Measurements from ENCODE around the gene POU4F3. TPM values are rescaled to one million over a fixed set of nuclear protein-coding genes. Genes with fewer than 3 reads are reported as not detected.
A peak's percentile ranks its signal among the peaks of the same experiment; 100 is the strongest.
"Not testable (repeated sequence)": the region's sequence is repeated elsewhere in the genome, so short reads cannot be mapped to it uniquely, and the experiment has no call there.

The POU4F3 gene, protein sequence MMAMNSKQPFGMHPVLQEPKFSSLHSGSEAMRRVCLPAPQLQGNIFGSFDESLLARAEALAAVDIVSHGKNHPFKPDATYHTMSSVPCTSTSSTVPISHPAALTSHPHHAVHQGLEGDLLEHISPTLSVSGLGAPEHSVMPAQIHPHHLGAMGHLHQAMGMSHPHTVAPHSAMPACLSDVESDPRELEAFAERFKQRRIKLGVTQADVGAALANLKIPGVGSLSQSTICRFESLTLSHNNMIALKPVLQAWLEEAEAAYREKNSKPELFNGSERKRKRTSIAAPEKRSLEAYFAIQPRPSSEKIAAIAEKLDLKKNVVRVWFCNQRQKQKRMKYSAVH
- not detected for total RNA-seq

DNA sequence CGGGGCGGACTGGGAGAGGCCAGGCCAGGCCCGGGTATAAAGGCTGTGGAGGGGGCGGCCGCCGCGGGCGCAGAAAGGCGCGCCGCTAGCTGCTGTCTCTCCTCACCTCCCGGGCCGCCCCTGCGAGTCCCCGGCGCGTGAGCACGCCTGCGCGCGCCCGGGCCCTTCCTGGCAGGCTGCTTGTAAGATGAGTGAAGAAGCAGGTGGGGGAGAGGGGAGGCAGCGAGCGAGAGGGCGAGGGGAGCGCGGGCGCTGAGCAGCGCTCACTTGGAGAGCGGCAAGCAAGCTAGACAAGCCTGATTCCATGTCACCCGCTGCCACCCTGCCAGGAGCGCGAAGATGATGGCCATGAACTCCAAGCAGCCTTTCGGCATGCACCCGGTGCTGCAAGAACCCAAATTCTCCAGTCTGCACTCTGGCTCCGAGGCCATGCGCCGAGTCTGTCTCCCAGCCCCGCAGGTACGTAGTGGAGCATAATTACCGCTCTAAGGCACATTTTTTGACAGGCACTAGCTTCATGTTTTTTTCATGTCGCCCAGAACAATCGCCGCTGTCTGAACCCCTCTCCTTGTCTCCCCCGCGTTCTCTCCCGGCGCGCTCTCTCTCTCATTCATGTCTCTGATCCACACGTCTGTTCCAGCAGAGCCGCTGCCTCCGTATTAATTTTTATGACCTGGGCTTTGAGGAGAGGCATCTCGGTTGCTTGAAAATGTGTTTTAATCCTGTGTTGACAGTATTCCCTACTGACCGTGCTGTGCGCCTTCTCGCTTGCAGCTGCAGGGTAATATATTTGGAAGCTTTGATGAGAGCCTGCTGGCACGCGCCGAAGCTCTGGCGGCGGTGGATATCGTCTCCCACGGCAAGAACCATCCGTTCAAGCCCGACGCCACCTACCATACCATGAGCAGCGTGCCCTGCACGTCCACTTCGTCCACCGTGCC, at the start of gene POU4F3:
POU4F3 (plus strand) TSS at position 66 of the 941 bp plus-strand sequence; CDS start at position 340, 274 bp downstream.
- Mint-ChIP-seq H3K36me3 (ENCODE audit: low read depth) (no peaks in the 10 kb centered on the region), H3K4me1 (peaks cover 2% of the 10 kb centered on the region), H3K9me3 (ENCODE audit: low read depth) (no peaks in the 10 kb centered on the region), H3K4me3 (no peak within 1 kb of the TSS), H3K27me3 (peaks cover 83% of the 10 kb centered on the region), H3K27ac (no peak within 1 kb of the TSS)
- intact Hi-C loops (cut with DNase I, micrococcal nuclease), result no loop called here
- POLR2A ChIA-PET, result no interaction called here
- ATAC-seq (no peak), DNase-seq (no peak)
- CTCF ChIA-PET, result no interaction called here

DNA sequence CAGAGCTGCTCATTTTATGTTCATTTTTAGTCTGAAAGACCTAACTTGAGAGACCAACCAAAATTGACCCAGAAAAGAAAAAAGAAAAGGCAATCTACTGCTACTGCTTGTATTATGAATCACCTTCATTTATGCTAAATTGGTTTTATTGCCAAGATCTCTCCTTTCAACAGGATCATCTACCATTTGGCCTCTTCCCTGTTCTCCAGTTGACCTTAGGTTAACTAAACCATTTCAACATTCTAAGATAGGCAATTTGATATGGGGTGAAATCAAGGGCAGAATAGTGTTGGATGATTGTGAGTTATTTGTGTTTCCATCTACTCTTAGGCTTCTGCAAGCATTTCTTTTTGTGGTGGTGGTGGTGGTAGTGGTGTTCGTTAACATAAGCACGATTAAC, 48.3 kb upstream of the POU4F3 start:
- CTCF ChIA-PET, result interaction anchor here (0.7 to 1.2 kb wide), 5 partner anchors 8 to 161 kb away, joined by 3 to 5 read pairs (median 3); no protein-coding TSS in a partner anchor
- POLR2A ChIA-PET, result no interaction called here
- intact Hi-C loops (cut with DNase I, micrococcal nuclease), result no loop called here

DNA sequence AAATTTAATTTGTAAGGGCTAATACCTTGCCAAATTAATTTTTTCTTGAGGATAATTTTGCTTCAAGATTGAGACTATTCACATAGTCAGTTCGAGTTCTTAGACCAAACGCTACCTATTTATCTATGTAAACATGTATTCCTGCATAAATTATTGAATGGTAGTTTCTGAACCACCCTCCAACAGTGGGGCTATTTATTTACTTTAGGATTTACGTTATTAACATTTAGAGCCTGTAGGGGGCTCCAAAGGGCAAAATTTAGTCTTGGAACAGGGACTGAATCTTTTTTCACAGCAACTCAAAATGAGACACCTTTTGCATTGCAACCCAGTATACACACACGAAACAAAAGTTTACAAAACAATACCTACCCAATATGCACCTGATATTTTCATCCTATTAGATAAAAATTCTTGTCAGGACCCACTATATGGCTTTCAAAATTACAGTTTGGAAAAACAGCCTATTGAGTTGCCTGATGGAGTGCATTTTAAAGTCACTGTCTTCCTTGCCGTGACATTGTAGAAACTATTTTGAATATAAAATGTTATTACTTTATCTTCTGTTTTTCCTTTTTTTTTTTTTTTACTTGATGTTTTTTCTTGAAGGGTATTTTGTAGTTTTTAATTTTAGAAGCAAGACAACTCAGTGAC, 47.1 kb upstream of the POU4F3 start:
- Mint-ChIP-seq H3K36me3 (ENCODE audit: low read depth) (peaks cover 2% of the 10 kb centered on the region), H3K4me1 (no peaks in the 10 kb centered on the region), H3K27ac (no peak overlapping the region), H3K4me3 (no peak overlapping the region), H3K27me3 (no peaks in the 10 kb centered on the region), H3K9me3 (ENCODE audit: low read depth) (no peaks in the 10 kb centered on the region)
- ChIA-PET CTCF (interaction anchor here (1.3 kb wide), 1 partner anchor 136 kb away, joined by 5 read pairs; no protein-coding TSS in a partner anchor), POLR2A (no interaction called here)
- peak; percentile 20 for DNase-seq
- intact Hi-C loops (cut with DNase I, micrococcal nuclease), result loop anchor here (1.0 kb wide), 1 partner anchor 136 kb away; no protein-coding TSS in a partner anchor
- peak; percentile 71 for ATAC-seq

More for the DNA sequence above, 48.3 kb upstream of the POU4F3 start:
- no peak overlapping the region for H3K27ac Mint-ChIP-seq
- H3K36me3 Mint-ChIP-seq (ENCODE audit: low read depth), result peaks cover 7% of the 10 kb centered on the region
- H3K4me3 Mint-ChIP-seq, result no peak overlapping the region
- no peaks in the 10 kb centered on the region for H3K9me3 Mint-ChIP-seq (ENCODE audit: low read depth)
- no peaks in the 10 kb centered on the region for H3K27me3 Mint-ChIP-seq
- H3K4me1 Mint-ChIP-seq, result no peaks in the 10 kb centered on the region
- ATAC-seq (no peak), DNase-seq (no peak)

DNA sequence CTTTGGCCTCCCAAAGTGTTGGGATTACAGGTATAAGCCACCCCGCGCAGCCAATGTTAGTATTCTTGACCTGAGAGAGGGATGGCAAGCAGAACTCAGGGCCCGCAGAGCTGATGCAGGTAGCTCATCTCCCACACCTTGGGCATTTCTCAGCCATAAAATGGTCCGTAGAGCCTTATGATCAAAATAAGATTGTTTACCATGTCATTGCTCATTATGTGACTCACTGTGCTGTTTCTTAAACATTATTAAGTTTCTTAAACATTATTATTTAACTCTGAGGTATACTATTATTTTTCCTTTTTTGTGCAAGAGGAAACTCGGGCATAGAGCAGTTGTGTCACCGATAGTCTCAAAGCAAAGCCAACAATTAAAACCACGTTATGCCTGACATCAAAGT, 42.4 kb upstream of the POU4F3 start:
- CTCF ChIA-PET, result no interaction called here
- POLR2A ChIA-PET, result no interaction called here
- intact Hi-C loops (cut with DNase I, micrococcal nuclease), result no loop called here
- Mint-ChIP-seq H3K27ac (no peak overlapping the region), H3K9me3 (ENCODE audit: low read depth) (no peaks in the 10 kb centered on the region), H3K36me3 (ENCODE audit: low read depth) (no peaks in the 10 kb centered on the region), H3K27me3 (no peaks in the 10 kb centered on the region), H3K4me3 (no peak overlapping the region), H3K4me1 (no peaks in the 10 kb centered on the region)
- ATAC-seq (no peak), DNase-seq (no peak)

DNA sequence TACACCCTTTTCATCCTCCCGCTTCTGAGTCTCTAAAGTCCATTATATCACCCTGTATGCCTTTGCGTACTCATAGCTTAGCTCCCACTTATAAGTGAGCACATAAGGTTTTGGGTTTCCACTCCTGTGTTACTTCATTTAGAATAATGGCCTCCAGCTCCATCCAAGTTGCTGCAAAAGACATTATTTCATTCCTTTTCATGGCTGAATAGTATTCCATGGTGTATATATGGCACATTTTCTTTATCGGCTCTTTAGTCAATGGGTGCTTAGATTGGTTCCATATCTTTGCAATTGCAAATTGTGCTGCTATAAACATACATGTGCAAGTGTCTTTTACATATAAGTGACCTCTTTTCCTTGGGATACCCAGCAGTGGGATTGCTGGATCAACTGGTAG, 39.7 kb upstream of the POU4F3 start:
- H3K27ac Mint-ChIP-seq; H3K36me3 Mint-ChIP-seq (ENCODE audit: low read depth); POLR2A ChIA-PET; H3K4me1 Mint-ChIP-seq; DNase-seq; ATAC-seq; H3K27me3 Mint-ChIP-seq; H3K9me3 Mint-ChIP-seq (ENCODE audit: low read depth); intact Hi-C loops (cut with DNase I, micrococcal nuclease); H3K4me3 Mint-ChIP-seq: not testable (repeated sequence)
- CTCF ChIA-PET, result interaction anchor here (0.9 kb wide), 2 partner anchors 9 to 148 kb away, joined by 3 read pairs; no protein-coding TSS in a partner anchor

DNA sequence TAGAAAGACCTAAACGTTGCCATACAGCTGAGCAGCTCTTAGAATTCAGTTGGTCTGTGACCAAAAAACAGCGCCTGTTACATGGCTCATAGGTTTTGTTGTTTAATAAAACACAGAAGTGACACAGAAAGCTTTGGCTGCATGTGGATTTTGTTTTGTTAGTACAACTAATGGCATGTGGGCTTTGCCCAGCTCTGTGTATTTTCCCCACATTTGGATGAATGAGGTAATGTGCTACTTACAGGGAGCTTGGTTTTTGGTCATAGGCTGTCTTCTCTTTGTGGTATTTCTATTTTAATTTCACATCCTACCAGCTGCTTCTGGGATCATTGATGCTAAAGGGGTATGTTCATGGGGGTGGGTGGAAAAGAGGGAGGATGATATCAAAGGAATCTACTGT, 37.0 kb upstream of the POU4F3 start:
- H3K9me3 Mint-ChIP-seq (ENCODE audit: low read depth), result no peaks in the 10 kb centered on the region
- no peaks in the 10 kb centered on the region for H3K4me1 Mint-ChIP-seq
- no peaks in the 10 kb centered on the region for H3K36me3 Mint-ChIP-seq (ENCODE audit: low read depth)
- CTCF ChIA-PET, result no interaction called here
- POLR2A ChIA-PET, result no interaction called here
- DNase-seq, result no peak
- no peak overlapping the region for H3K4me3 Mint-ChIP-seq
- ATAC-seq, result no peak
- intact Hi-C loops (cut with DNase I, micrococcal nuclease), result no loop called here
- no peak overlapping the region for H3K27ac Mint-ChIP-seq
- H3K27me3 Mint-ChIP-seq, result no peaks in the 10 kb centered on the region

DNA sequence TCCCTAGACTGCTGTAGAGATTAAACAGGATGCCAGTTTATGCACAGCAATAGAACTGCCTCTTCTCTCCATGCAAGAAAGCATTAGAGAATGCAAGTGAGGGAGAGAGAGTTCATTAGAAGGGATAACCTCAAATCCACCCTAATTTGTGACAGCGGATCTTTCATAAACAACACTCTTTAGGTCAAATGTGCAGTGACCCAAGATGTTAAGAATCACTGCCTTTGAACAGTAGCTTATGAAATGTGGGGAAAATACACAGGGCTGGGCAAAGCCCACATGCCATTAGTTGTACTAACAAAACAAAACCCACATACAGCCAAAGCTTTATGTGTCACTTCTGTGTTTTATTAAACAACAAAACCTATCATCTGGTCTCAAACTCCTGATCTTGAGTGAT, 36.2 kb upstream of the POU4F3 start:
- POLR2A ChIA-PET, result no interaction called here
- ATAC-seq (no peak), DNase-seq (no peak)
- no peak overlapping the region for H3K27ac Mint-ChIP-seq
- H3K4me3 Mint-ChIP-seq, result no peak overlapping the region
- no peaks in the 10 kb centered on the region for H3K27me3 Mint-ChIP-seq
- CTCF ChIA-PET, result no interaction called here
- intact Hi-C loops (cut with DNase I, micrococcal nuclease), result no loop called here
- H3K4me1 Mint-ChIP-seq, result no peaks in the 10 kb centered on the region
- no peaks in the 10 kb centered on the region for H3K9me3 Mint-ChIP-seq (ENCODE audit: low read depth)
- H3K36me3 Mint-ChIP-seq (ENCODE audit: low read depth), result no peaks in the 10 kb centered on the region

DNA sequence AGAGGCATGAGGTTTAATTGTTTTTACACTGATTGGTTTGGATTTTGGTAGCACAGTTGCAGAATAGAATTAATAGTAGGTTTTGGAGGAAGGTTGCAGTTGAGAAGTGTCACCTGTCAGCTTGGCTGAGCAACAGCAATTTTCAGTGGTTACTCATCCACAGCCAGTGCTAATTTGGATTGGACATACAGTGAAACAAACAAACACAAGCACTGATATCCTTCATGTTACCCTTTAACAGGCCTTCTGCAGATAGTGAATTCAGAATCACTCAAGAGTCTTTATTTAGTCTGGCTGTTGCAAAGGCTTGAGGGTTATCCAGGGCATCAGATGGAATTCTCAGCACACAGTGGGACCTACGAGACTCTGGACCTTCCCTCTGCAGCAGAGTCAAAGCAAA, 31.8 kb upstream of the POU4F3 start:
- ChIA-PET CTCF (no interaction called here), POLR2A (no interaction called here)
- H3K36me3 Mint-ChIP-seq (ENCODE audit: low read depth), result no peaks in the 10 kb centered on the region
- ATAC-seq, result no peak
- H3K27ac Mint-ChIP-seq, result no peak overlapping the region
- no peaks in the 10 kb centered on the region for H3K4me1 Mint-ChIP-seq
- no peaks in the 10 kb centered on the region for H3K9me3 Mint-ChIP-seq (ENCODE audit: low read depth)
- intact Hi-C loops (cut with DNase I, micrococcal nuclease), result no loop called here
- no peaks in the 10 kb centered on the region for H3K27me3 Mint-ChIP-seq
- H3K4me3 Mint-ChIP-seq, result no peak overlapping the region
- DNase-seq, result no peak

DNA sequence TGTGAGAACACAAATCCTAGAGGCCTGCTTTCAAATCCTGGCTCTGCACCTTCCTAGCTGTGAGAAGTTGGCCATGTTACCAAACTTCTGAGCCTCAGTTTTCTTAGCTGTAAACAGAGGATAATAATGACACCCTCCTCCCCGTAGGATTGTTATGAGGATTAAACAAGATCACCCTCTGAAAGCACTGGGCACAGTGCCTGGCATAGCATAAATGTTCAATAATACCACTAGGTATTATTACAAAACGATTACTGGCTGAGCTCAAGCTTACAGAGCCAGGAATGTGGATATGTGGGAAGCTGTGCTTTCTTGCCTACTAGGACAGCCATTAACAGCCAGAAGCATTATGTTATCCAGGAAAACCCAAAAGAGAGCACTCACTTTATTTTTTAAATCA, 30.8 kb upstream of the POU4F3 start:
- DNase-seq, result no peak
- Mint-ChIP-seq H3K4me1 (no peaks in the 10 kb centered on the region), H3K4me3 (no peak overlapping the region), H3K27ac (no peak overlapping the region), H3K27me3 (no peaks in the 10 kb centered on the region), H3K36me3 (ENCODE audit: low read depth) (no peaks in the 10 kb centered on the region), H3K9me3 (ENCODE audit: low read depth) (no peaks in the 10 kb centered on the region)
- ChIA-PET POLR2A (no interaction called here), CTCF (no interaction called here)
- no peak for ATAC-seq
- intact Hi-C loops (cut with DNase I, micrococcal nuclease), result no loop called here

DNA sequence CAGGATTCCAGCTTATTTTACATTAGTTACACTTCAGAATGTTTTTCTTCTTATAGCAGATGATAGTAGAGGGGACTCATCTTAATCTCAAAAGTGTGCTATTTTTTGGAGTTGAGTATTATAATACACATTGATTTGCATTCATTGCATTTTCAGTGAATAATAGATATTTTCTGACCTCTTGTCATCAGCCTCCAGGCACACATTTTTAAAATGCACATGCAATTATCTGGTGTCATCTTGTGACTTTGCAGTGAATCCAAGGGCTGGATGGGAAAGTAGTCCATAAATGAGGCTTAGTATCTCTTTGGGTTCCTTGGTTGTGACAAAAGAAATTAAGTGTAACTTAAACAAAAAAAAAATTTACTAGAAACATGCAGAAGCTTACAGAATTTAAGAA, 28.1 kb upstream of the POU4F3 start:
- Mint-ChIP-seq H3K27me3 (peaks cover 13% of the 10 kb centered on the region), H3K4me3 (no peak overlapping the region), H3K27ac (no peak overlapping the region), H3K9me3 (ENCODE audit: low read depth) (no peaks in the 10 kb centered on the region), H3K4me1 (no peaks in the 10 kb centered on the region), H3K36me3 (ENCODE audit: low read depth) (no peaks in the 10 kb centered on the region)
- ChIA-PET POLR2A (no interaction called here), CTCF (interaction anchor here (0.7 kb wide), 1 partner anchor 615 kb away, joined by 6 read pairs; no protein-coding TSS in a partner anchor)
- intact Hi-C loops (cut with DNase I, micrococcal nuclease), result no loop called here
- no peak for DNase-seq
- ATAC-seq, result no peak

DNA sequence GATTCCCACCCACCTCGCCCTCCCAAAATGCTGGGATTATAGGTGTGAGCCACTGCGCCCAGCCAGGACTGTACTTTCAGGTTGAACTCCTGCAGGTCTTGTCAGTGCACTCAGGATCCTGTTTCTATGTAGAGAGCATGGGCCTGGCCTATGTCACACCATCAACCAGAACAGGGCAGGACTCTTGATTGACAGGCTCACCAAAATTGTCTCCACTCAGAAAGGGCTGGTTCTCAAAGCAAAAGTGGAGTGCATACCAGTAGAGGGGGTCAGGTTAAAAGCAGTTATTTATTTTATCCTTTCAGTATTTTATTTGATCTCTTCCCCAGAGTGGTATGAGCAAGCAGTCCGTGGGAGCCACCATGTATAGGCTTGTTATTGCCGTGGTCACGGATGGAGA, 27.4 kb upstream of the POU4F3 start:
- Mint-ChIP-seq H3K4me3 (no peak overlapping the region), H3K9me3 (ENCODE audit: low read depth) (no peaks in the 10 kb centered on the region), H3K27ac (no peak overlapping the region), H3K27me3 (peaks cover 14% of the 10 kb centered on the region), H3K4me1 (no peaks in the 10 kb centered on the region), H3K36me3 (ENCODE audit: low read depth) (no peaks in the 10 kb centered on the region)
- ATAC-seq, result no peak
- intact Hi-C loops (cut with DNase I, micrococcal nuclease), result no loop called here
- ChIA-PET POLR2A (no interaction called here), CTCF (no interaction called here)
- no peak for DNase-seq

Data from activated CD4-positive, alpha-beta T cell treated with anti-CD3 and anti-CD28 coated beads for 36 hours (primary cell).